GM21619 (cell line): ENCODE results near the gene MAPKAP1.

Experiments used
- ATAC-seq: cut with Tn5 transposase; IDR thresholded peaks from one replicate; pipeline ENCODE4 v1.9.1; 2021; ENCODE audit not compliant: unreplicated experiment

Gene MAPKAP1

GRCh38 chr9:125679597-125680189 is 27.3 kb downstream of the MAPKAP1 start:
- ATAC-seq: no peak

GRCh38 chr9:125674981-125675973 is 31.7 kb downstream of the MAPKAP1 start:
- ATAC-seq: no peak

GRCh38 chr9:125672876-125673275 is 34.1 kb downstream of the MAPKAP1 start:
- ATAC-seq: no peak

- no peak for ATAC-seq
Measured at GRCh38 chr9:125663127-125663526, 43.9 kb downstream of the MAPKAP1 start.

GRCh38 chr9:125660557-125660956 is 46.5 kb downstream of the MAPKAP1 start:
- ATAC-seq: no peak

- ATAC-seq: no peak
Measured at GRCh38 chr9:125659954-125660353, 47.1 kb downstream of the MAPKAP1 start.

GRCh38 chr9:125659201-125659840 is 47.7 kb downstream of the MAPKAP1 start:
- no peak for ATAC-seq

- ATAC-seq: no peak
Measured at GRCh38 chr9:125656560-125656959, 50.4 kb downstream of the MAPKAP1 start.

GRCh38 chr9:125655691-125656410 is 51.2 kb downstream of the MAPKAP1 start:
- ATAC-seq: no peak

- no peak for ATAC-seq
Measured at GRCh38 chr9:125655066-125655633, 51.9 kb downstream of the MAPKAP1 start.

- ATAC-seq: no peak
Measured at GRCh38 chr9:125654121-125654520, 52.9 kb downstream of the MAPKAP1 start.

GRCh38 chr9:125653325-125653724 is 53.7 kb downstream of the MAPKAP1 start:
- no peak for ATAC-seq

- no peak for ATAC-seq
Measured at GRCh38 chr9:125652759-125653158, 54.2 kb downstream of the MAPKAP1 start.

- no peak for ATAC-seq
Measured at GRCh38 chr9:125652233-125652594, 54.8 kb downstream of the MAPKAP1 start.

- ATAC-seq: no peak
Measured at GRCh38 chr9:125651576-125652232, 55.3 kb downstream of the MAPKAP1 start.

- peak; percentile 64 for ATAC-seq
Measured at GRCh38 chr9:125650271-125650737, 56.7 kb downstream of the MAPKAP1 start.

GRCh38 chr9:125649826-125650225 is 57.2 kb downstream of the MAPKAP1 start:
- ATAC-seq: no peak

GRCh38 chr9:125649315-125649714 is 57.7 kb downstream of the MAPKAP1 start:
- no peak for ATAC-seq

GRCh38 chr9:125648294-125648693 is 58.7 kb downstream of the MAPKAP1 start:
- ATAC-seq: no peak

- no peak for ATAC-seq
Measured at GRCh38 chr9:125646621-125647100, 60.3 kb downstream of the MAPKAP1 start.
